Right forelimb (tissue), 1 donor: ENCODE measurements around the gene TSPAN32.
A peak's percentile ranks its signal among the peaks of the same experiment; 100 is the strongest.
"Not testable (repeated sequence)": the region's sequence is repeated elsewhere in the genome, so short reads cannot be mapped to it uniquely, and the experiment has no call there.

ENCODE experiments used
- DNase-seq: peaks from one replicate; pipeline ENCODE4 v3.0.0-alpha.2; 2018

TSPAN32 gene

GRCh38 chr11:2316169-2316962 lies 14.6 kb downstream of the TSPAN32 start:
- DNase-seq, result peak; percentile 40

GRCh38 chr11:2316963-2317244 lies 15.1 kb downstream of the TSPAN32 start:
- DNase-seq, result no peak

DNA sequence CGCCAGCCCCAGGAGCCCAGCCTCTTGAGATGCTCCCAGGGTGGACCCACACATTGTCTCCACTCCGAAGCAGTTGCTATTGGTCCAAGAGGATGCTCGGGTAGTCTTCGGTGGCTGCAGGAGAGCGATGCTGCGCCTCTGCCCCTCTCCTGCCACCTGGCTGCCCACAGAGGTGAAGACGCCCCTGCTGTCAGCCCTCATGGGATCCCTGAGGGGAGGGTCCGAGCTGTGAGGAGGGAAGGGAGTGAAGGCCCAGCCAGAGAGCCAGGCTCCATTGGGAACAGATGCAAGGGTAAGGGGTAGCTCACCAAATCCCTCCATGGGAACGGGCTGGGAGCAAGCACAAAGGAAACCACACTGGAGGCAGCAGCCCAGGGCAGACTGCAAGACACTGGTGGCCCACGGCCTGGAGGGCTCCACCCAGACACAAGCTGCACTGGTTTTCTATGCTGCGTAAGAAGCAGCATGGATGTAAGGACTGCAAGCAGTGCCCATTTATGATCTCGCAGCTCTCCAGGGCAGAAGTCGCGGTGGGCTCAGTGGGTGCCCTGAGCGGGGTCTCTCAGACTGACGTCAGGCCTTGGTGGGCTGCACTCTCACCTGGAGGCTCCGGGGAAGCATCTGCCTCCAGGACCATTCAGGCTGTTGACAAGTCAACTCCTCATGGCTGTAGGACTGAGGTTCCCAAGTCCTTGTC lies 15.7 kb downstream of the TSPAN32 start:
- peak; percentile 35 for DNase-seq

DNA sequence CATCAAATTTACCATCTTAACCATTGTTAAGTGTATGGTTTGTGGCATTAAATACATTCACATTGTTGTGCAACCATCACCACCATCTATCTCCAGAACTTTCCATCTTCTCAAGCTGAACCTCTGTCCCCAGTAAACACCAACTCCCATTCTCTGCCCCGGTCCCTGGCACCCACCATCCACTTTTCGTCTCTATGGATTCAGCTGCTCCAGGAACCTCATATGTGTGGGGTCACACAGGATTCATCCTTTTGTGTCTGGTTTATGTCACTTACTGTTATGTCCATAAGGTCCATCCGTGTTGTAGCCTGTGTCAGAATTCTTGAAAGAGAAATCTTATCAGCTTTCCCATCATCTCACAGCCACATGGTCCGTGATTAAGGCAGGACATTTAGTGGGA lies 16.3 kb downstream of the TSPAN32 start:
- peak; percentile 7 for DNase-seq

GRCh38 chr11:2318707-2319106 lies 16.9 kb downstream of the TSPAN32 start:
- peak; percentile 24 for DNase-seq

GRCh38 chr11:2319791-2320472 lies 18.1 kb downstream of the TSPAN32 start:
- DNase-seq, result peak; percentile 18

- DNase-seq, result peak; percentile 34
These were observed 18.9 kb downstream of the TSPAN32 start for GRCh38 chr11:2320568-2321310.

DNA sequence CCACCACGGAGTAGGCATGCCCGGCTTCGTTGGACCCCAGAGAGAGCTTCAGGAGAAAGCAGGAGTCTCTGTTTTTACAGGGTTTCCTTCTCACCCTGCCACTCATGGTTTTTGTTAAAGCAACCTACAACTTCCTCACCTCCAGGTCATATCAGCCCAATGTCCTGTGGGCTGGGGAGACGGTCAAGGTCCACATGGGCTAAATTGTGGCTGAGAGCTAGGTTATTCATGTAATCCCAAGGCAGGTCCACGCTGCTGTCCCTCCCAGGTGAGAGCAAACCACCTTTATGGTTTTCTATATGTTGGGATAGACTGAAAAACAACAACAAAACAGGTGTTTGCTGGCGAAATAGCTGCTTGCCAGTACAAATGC lies 19.5 kb downstream of the TSPAN32 start:
- peak; percentile 13 for DNase-seq

GRCh38 chr11:2325123-2325522 lies 23.3 kb downstream of the TSPAN32 start:
- DNase-seq, result no peak

DNA sequence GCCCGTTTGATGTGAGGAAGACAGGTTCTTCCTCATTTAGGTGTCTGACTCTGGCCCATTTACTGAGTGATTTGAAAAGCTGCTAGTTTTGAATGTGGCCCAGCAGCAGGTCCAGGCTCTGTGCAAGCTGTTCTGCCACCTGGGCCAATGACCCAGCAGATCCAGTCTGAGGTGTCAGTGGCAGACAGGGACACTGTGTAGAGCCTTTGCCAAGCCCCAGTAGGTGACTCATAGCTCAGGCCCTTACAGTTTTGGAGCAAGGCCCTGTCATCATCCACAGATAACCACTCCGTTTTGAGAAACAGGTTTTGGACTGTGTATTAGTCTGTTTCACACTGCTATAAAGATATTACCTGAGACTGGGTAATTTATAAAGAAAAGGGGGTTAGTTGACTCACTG lies 23.9 kb downstream of the TSPAN32 start:
- no peak for DNase-seq

GRCh38 chr11:2327032-2327431 lies 25.2 kb downstream of the TSPAN32 start:
- no peak for DNase-seq

DNA sequence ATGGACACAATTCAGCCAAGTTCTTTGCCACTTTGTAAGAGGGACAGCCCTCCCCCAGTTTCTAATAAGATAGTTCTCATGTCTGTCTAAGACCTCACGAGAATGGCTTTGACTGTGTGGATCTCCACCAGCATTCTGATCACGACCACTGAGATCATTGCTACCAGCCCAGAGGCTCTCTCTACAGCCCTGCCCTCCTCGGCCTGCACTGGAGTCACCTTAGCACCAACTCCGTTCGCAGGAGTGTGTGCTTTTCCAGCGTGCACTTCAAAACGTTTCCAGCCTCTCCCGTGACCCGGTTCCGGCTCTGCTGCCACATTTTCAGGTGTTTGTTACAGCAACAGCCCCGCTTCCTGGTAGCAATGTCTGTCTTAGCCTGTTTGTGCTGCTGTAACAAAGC lies 26.2 kb downstream of the TSPAN32 start:
- no peak for DNase-seq

GRCh38 chr11:2328656-2329354 lies 27.0 kb downstream of the TSPAN32 start:
- no peak for DNase-seq

DNA sequence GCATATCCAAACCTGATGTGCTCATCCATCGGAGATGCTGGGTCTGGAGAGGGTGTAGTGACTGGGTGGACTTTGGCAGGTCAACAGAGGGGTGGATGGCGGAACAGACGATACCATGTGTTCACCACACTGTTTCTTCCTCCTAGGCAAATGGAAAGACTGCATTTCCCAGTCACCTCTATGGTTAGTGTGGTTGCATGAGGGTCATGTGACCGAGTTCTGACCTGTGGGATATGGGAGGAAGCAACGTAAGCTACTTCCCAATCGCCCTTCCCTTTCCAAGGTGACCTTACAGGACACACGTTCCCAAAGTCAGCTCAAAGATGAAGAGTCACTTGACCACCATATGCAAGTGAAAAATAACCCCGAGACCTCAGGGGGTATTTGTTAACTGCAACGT lies 27.7 kb downstream of the TSPAN32 start:
- DNase-seq, result no peak

DNA sequence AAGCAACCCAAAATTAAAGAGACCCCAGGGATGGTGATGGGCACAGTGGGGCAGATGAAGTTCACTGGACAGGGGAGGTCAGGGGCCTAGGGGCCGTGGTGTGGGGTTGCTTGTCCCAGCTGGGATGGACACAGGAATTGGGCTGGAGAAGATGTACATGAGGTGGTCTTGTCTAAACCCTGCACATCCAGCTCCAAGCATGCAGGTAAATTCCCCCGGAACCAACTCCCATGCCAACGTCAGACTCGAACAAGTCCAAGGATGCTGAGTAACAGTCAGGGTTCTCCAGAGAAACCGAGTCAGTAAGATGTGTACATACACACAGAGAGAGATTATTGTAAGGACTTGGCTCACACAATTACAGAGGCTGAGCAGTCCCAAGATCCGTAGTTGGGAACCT lies 28.9 kb downstream of the TSPAN32 start:
- DNase-seq, result no peak

GRCh38 chr11:2331404-2331803 lies 29.6 kb downstream of the TSPAN32 start:
- no peak for DNase-seq

DNA sequence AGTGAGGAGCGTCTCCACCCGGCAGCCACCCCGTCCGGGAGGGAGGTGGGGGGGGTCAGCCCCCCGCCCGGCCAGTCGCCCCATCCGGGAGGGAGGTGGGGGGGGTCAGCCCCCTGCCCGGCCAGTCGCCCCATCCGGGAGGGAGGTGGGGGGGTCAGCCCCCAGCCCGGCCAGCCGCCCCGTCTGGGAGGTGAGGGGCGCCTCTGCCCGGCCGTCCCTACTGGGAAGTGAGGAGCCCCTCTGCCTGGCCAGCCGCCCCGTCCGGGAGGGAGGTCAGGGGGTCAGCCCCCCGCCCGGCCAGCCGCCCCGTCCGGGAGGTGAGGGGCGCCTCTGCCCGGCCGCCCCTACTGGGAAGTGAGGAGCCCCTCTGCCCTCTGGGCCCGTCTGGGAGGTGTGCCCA lies 30.8 kb downstream of the TSPAN32 start:
- DNase-seq, result not testable (repeated sequence)

DNA sequence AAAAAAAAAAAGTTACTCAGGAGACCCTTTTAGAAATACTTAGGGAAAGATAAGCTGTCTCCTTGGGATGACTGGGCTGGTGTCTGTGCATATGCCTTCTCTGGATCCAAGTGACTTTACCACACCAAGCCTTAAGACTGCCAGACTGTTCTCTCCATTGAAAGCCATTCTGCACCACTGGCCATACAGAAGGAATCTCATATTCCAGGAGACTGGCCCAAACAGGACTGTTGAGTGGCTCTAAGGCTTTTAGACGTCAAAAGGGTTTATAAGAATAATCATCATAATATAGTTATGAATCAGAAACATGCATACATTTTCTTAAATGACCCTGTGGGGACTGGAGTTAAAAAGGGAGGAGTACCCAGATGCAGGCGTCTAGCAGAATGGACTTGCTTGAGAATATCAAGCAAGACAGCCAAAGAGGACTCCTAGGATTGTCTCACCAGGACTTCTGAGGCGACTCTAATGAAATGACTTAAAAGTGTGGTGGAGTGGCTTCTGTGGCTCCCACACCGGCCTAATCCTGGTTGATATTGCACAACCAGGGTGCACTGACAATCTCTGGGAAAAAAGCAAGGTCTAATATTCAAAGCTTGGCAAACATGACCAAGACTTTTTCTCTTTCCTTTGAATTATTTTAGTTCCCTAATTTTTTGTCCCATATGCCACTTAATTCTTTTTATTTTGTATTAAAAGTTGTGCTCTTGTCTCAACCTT lies 31.8 kb downstream of the TSPAN32 start:
- not testable (repeated sequence) for DNase-seq

- not testable (repeated sequence) for DNase-seq
These were observed 33.5 kb downstream of the TSPAN32 start for GRCh38 chr11:2335286-2335685.

DNA sequence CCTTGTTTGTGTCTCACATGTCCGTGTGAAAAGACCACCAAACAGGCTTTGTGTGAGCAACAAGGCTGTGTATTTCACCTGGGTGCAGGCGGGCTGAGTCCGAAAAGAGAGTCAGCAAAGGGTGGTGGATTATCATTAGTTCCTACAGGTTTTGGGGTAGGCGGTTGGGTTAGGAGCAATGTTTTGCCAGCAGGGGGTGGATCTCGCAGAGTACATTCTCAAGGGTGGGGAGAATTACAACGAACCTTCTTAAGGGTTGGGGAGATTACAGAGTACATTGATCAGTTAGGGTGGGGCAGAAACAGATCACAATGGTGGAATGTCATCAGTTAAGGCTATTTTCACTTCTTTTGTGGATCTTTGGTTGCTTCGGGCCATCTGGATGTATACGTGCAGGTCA lies 36.9 kb downstream of the TSPAN32 start:
- not testable (repeated sequence) for DNase-seq

GRCh38 chr11:2342557-2342956 lies 40.7 kb downstream of the TSPAN32 start:
- no peak for DNase-seq

DNA sequence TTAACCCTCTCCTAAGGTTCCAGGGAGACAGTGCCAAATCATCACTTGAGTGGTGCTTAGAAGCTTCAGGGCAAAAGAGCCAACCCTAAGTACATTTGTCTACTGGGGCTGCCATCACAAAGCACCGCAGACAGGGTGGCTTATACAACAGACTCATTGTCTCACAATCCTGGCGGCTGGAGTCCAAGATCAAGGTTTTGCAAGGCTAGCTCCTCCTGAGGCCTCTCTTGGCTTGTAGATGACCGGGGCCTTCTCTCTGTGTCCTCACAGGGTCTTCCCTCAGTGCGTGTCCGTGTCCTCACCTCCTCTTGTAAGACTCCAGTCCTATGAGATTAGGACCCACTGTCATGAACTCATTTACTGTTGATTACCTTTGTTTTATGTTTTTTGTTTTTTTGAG lies 41.2 kb downstream of the TSPAN32 start:
- DNase-seq, result no peak
